KG1 (cell line): ENCODE data around the gene ASAP2.

Experiments used
- DNase-seq: peaks from one replicate; lab custom pipeline; 2025; lab: John Stamatoyannopoulos, UW

Gene ASAP2

GRCh38 chr2:9403924-9404323, 197.3 kb downstream of the ASAP2 start:
- DNase-seq: no peak

GRCh38 chr2:9404451-9404850, 197.8 kb downstream of the ASAP2 start:
- no peak for DNase-seq

- no peak for DNase-seq
These were observed 199.0 kb downstream of the ASAP2 start for GRCh38 chr2:9405636-9406035.

- DNase-seq: no peak
These were observed 200.1 kb downstream of the ASAP2 start for GRCh38 chr2:9406529-9407362.

- DNase-seq: no peak
These were observed 200.8 kb downstream of the ASAP2 start for GRCh38 chr2:9407363-9407811.

GRCh38 chr2:9408641-9409151, 202.1 kb downstream of the ASAP2 start:
- DNase-seq: no peak

- no peak for DNase-seq
These were observed 203.5 kb downstream of the ASAP2 start for GRCh38 chr2:9410108-9410507.

GRCh38 chr2:9412781-9413180, 206.2 kb downstream of the ASAP2 start:
- DNase-seq: no peak

- no peak for DNase-seq
These were observed 209.0 kb downstream of the ASAP2 start for GRCh38 chr2:9415516-9416169.

- no peak for DNase-seq
These were observed 209.8 kb downstream of the ASAP2 start for GRCh38 chr2:9416267-9416961.

GRCh38 chr2:9416962-9417316, 210.3 kb downstream of the ASAP2 start:
- DNase-seq: no peak

GRCh38 chr2:9417725-9418124, 211.1 kb downstream of the ASAP2 start:
- no peak for DNase-seq

- DNase-seq: no peak
These were observed 212.1 kb downstream of the ASAP2 start for GRCh38 chr2:9418746-9419145.

GRCh38 chr2:9419541-9419940, 212.9 kb downstream of the ASAP2 start:
- DNase-seq: no peak

GRCh38 chr2:9420495-9420894, 213.9 kb downstream of the ASAP2 start:
- DNase-seq: no peak

- DNase-seq: peak; percentile 55
These were observed 215.9 kb downstream of the ASAP2 start for GRCh38 chr2:9422321-9423099.

GRCh38 chr2:9423100-9423921, 216.7 kb downstream of the ASAP2 start, which contains the start of the genes CPSF3 and ITGB1BP1:
Gene CPSF3, plus strand, starts transcription at chr2:9423654. Its CDS starts 120 bp downstream, at chr2:9423774.
Gene ITGB1BP1, minus strand, starts transcription at chr2:9423528. Its CDS starts 4,831 bp downstream, at chr2:9418697.
- peak; percentile 94 for DNase-seq

- DNase-seq: no peak
These were observed 217.3 kb downstream of the ASAP2 start for GRCh38 chr2:9423922-9424272.

- DNase-seq: no peak
These were observed 218.0 kb downstream of the ASAP2 start for GRCh38 chr2:9424447-9425164.

- DNase-seq: no peak
These were observed 222.5 kb downstream of the ASAP2 start for GRCh38 chr2:9428965-9429577.
